ENCODE results near the gene TMEM87B.
"Not testable (repeated sequence)": the region's sequence is repeated elsewhere in the genome, so short reads cannot be mapped to it uniquely, and the experiment has no call there.

The TMEM87B gene

DNA sequence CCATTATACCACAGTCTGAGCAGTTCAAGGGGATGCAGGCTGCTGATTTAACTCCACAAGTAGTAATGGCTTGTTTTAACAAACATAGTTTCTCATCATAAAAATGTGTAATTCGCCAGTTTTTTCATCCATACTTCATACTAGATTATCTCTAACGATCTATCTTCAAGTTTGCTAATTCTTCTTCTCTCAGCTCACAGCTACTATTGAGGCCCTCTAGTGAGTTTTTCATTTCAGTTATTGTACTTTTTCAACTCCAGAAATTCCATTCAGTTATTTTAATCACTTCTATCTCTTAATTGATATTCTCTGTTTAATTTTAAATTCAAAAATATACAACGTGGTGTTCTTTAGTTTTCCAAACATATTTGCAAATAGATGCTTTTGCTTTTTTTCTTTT lies 20.1 kb upstream of the TMEM87B start:
- no peak for DNase-seq

GRCh38 chr2:112035786-112036185 lies 19.3 kb upstream of the TMEM87B start:
- DNase-seq: no peak

- not testable (repeated sequence) for DNase-seq
These were observed 15.5 kb upstream of the TMEM87B start for GRCh38 chr2:112039556-112039955.

DNA sequence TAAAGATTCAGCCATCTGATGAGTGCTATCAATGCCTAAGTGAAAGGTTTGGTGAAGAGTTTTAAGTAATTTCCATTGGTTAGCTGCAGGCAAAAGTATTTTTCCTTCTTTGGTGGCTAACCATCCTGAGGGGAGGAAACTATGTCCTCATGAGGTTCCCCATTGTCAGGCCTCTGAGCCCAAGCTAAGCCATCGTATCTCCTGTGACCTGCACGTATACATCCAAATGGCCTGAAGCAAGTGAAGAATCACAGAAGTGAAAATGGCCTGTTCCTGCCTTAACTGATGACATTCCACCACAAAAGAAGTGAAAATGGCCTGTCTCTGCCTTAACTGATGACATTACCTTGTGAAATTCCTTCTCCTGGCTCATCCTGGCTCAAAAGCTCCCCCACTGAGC lies 15.0 kb upstream of the TMEM87B start:
- DNase-seq: not testable (repeated sequence)

- DNase-seq: not testable (repeated sequence)
These were observed 13.6 kb upstream of the TMEM87B start for GRCh38 chr2:112041460-112041859.

DNA sequence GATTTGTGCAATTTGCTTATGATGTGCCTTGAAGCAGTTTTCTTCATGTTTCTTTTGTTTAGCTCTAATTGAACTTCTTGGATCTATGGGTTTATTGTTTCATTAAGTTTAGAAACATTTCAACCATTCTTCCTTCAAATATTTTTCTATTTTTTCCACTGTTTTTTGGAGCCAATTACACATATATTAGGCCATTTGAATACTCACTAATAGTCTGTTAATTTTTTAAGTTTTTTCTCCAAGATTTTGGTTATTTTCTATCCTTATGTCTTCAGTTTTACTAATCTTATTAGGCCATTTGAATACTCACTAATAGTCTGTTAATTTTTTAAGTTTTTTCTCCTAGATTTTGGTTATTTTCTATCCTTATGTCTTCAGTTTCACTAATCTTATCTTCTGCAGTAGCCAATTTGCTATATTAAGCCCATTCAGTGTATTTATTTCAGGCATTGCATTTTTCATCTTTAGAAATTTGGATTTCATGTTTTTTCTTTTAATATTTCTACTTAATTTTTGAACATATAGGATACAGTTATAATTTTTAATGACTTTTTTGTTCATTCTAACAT lies 9.5 kb upstream of the TMEM87B start:
- DNase-seq: no peak

GRCh38 chr2:112046231-112046630 lies 8.8 kb upstream of the TMEM87B start:
- no peak for DNase-seq

- DNase-seq: no peak
These were observed 7.4 kb upstream of the TMEM87B start for GRCh38 chr2:112047537-112048235.

GRCh38 chr2:112048236-112048592 lies 6.9 kb upstream of the TMEM87B start:
- DNase-seq: no peak

- peak; percentile 66 for DNase-seq
These were observed 6.2 kb upstream of the TMEM87B start for GRCh38 chr2:112048887-112049286.

DNA sequence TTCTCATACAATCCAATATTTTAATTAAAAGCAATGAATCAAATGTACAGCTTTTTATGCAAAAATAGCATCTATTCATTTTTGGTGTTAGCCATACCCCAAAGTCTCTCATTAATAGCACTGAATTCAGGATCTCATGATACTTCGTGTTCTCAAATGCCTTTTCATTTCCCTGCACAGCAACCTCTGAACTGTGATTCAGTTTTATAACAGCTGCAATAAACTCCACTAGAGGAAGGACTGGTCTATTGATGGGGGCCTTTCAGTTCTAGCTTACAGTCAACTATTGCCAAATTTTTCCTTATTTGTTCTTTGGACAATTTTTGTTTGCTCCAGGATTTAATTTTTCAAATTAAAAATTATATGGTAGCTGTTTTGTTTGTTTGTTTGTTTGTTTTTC lies 4.8 kb upstream of the TMEM87B start:
- DNase-seq: no peak

DNA sequence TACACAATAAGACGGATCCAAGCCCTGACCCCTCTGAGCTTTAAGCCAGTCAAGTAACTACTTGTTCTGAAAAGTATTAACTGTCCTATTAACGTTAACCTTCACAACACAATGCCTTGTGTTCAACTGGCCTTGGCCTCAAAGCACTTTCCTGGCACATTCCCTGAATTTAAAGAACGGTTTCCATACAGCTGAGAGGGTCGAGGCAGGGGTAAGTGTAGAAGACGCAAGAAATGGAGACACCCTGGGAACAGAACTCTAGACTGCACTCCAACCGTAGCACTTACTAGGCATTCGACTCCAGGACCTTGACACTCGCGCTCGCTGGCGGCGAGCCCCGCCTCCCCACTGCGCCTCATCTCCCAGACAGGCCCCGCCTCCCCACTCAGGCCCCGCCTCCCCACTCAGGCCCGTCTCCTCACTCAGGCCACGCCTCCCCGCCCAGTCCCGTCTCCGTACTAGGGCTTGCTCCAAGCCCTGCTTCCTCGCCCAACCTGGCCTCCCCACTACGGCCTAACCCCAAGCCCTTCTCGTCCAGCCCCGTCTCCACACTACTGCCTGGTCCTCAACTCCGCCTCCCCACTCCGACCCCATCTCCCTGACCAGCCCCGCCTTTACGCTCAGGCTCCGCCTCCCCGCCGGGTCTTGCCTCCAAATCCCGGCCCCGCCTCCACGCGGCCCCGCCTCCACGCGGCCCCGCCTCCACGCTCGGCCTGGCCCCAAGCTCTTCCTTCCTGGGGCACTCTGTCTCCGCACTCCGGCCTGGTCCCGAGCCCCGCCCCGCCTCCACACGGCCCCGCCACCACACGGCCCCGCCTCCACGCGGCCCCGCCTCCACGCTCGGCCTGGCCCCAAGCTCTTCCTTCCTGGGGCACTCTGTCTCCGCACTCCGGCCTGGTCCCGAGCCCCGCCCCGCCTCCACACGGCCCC lies 887 bp upstream of the TMEM87B start:
- peak; percentile 93 for DNase-seq

DNA sequence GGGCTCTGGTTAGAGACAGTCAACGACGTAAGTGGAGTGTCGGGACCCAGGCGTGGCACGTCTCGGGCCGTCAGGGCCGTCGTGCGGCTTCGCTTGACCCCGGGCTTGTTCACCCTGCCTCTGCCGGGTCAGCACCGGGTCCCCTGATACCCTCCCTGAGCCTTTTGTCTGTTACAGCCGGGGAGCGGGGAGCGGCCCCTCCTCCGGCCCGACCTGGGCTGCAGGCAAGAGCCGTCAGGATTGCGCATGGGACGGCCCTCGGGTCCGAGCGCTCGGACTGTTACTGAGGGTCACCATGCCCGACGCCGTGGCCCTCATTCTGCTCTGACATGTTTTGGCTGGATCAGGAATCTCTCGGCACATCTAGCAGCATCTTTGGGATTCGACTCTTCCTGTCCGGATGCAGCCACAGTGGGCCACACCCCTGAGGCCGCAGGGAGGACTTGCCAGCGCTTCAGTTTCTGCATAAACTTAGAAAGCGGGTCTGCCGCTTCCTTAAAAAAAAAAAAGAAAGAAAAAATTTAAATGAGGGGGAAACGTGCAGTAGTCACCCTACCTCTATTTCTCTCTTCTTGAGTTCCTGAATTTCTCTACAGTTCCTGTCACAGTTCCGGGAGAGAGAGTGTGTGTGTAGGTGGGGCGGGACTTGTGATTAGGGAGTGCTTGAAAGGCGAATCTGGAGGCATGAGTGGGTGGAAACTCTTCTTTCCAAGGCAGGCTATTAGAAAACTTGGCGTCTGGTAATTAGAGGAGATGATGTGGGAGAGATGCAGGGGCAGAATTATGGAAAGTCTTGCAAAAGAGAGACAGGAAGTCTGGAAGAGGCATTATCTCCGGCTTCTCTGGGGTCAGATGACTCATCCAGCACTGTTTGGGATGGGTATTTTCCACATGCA lies 909 bp downstream of the TMEM87B start:
- DNase-seq: peak; percentile 52

GRCh38 chr2:112056626-112056987 lies 1.5 kb downstream of the TMEM87B start:
- DNase-seq: no peak

- DNase-seq: no peak
These were observed 4.6 kb downstream of the TMEM87B start for GRCh38 chr2:112059671-112060070.

GRCh38 chr2:112061299-112061698 lies 6.2 kb downstream of the TMEM87B start:
- DNase-seq: no peak

DNA sequence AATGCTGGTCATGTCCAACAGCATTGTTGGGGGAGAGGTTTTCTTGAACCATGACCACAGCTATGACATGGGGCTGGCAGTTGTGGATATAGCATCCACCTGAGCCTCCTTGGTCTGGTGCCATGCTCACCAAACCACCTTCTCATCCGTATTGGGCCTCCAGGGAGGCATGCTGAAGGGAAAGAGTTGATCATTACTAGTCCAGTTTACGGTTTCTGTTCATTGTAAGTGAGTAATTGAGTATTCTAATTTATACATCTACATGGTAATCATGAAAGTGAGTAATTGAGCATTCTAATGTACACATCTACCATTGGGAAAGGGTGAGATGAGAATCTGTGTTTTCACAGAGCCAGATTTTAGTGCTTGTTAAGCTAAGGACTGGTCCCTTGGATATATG lies 6.8 kb downstream of the TMEM87B start:
- DNase-seq: no peak

GRCh38 chr2:112062894-112063293 lies 7.8 kb downstream of the TMEM87B start:
- no peak for DNase-seq

- DNase-seq: no peak
These were observed 10.4 kb downstream of the TMEM87B start for GRCh38 chr2:112065486-112065885.

GRCh38 chr2:112065966-112066365 lies 10.9 kb downstream of the TMEM87B start:
- no peak for DNase-seq

DNA sequence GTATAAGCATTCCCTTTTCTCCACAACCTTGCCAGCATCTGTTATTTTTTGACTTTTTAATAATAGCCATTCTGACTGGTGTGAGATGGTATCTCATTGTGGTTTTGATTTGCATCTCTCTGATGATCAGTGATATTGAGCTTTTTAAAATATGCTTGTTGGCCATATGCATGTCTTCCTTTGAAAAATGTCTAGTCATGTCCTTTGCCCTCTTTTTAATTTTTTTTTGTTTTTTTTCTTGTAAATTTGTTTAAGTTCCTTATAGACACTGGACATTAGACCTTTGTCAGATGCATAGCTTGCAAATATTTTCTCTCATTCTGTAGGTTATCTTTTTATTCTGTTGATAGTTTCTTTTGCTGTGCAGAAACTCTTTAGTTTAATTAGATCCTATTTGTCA lies 14.7 kb downstream of the TMEM87B start:
- not testable (repeated sequence) for DNase-seq

GRCh38 chr2:112073875-112074274 lies 18.8 kb downstream of the TMEM87B start:
- DNase-seq: no peak

- no peak for DNase-seq
These were observed 19.4 kb downstream of the TMEM87B start for GRCh38 chr2:112074506-112074905.
